HG02759 (cell line): ENCODE results near the gene URM1.

Source experiments
- ATAC-seq: cut with Tn5 transposase; IDR thresholded peaks from one replicate; pipeline ENCODE4 v1.9.1; 2021; ENCODE audit warnings: mild to moderate bottlenecking, moderate library complexity; ENCODE audit not compliant: unreplicated experiment

The URM1 gene

GRCh38 chr9:128384801-128385495, 13.8 kb downstream of the URM1 start:
- no peak for ATAC-seq

- ATAC-seq, result no peak
These were observed 14.6 kb downstream of the URM1 start for GRCh38 chr9:128385496-128386460.

GRCh38 chr9:128388150-128388549, 17.0 kb downstream of the URM1 start:
- ATAC-seq, result no peak

GRCh38 chr9:128389395-128390149, 18.4 kb downstream of the URM1 start:
- ATAC-seq, result no peak

- no peak for ATAC-seq
These were observed 19.1 kb downstream of the URM1 start for GRCh38 chr9:128390150-128390812.

GRCh38 chr9:128390813-128391711, 19.9 kb downstream of the URM1 start:
- ATAC-seq, result no peak

GRCh38 chr9:128391956-128392301, 20.8 kb downstream of the URM1 start:
- ATAC-seq, result no peak

- no peak for ATAC-seq
These were observed 21.3 kb downstream of the URM1 start for GRCh38 chr9:128392302-128393144.

- no peak for ATAC-seq
These were observed 22.1 kb downstream of the URM1 start for GRCh38 chr9:128393145-128393775.

- no peak for ATAC-seq
These were observed 22.8 kb downstream of the URM1 start for GRCh38 chr9:128393970-128394369.

GRCh38 chr9:128394379-128395168, 23.4 kb downstream of the URM1 start:
- no peak for ATAC-seq

GRCh38 chr9:128396970-128397613, 25.9 kb downstream of the URM1 start:
- ATAC-seq, result no peak

GRCh38 chr9:128397831-128398230, 26.7 kb downstream of the URM1 start:
- no peak for ATAC-seq

GRCh38 chr9:128399861-128400260, 28.7 kb downstream of the URM1 start:
- ATAC-seq, result no peak

GRCh38 chr9:128404560-128404959, 33.4 kb downstream of the URM1 start:
- ATAC-seq, result no peak

GRCh38 chr9:128405077-128405779, 34.1 kb downstream of the URM1 start:
- ATAC-seq, result no peak

- no peak for ATAC-seq
These were observed 34.6 kb downstream of the URM1 start for GRCh38 chr9:128405780-128406171.
